H1 (cell line): ENCODE measurements around the gene TMEM135. TPM values are rescaled to one million over a fixed set of nuclear protein-coding genes. Genes with fewer than 3 reads are reported as not detected.

Experiments used
- CTCF ChIA-PET: fragments of 300-600 bp; sonication (Branson Sonifier 250); formaldehyde crosslinking; loops from one replicate; lab custom pipeline; 2021; ENCODE audit not compliant: partially characterized antibody; lab: Charles Lee
- POLR2A ChIA-PET: fragments of 300-600 bp; sonication (Branson Sonifier 250); formaldehyde crosslinking; loops from one replicate; lab custom pipeline; 2021; ENCODE audit warnings: inconsistent platforms; ENCODE audit not compliant: partially characterized antibody; lab: Charles Lee
- DNase-seq, 2 experiments: peaks; one replicate each; pipeline versions ENCODE4 v3.0.0 to v3.0.0-alpha.2; 2010 to 2022; ENCODE audit warnings: low spot score in 2 of 2, low read depth in 1 of 2, mixed read lengths in 1 of 2
- FAIRE-seq: peaks from 2 replicates; lab custom pipeline; 2011; peaks lifted over from hg19 to GRCh38; lab: Jason Lieb, UNC
- H2AFZ ChIP-seq: 2 replicates; pipeline ENCODE4 v1.8.1; 2012; ENCODE audit warnings: low read length, inconsistent platforms
- H2AK5ac ChIP-seq: 2 replicates; pipeline ENCODE4 v1.6.1; 2013; ENCODE audit warnings: low read depth, low read length
- H2BK120ac ChIP-seq: replicated peaks from 2 replicates; pipeline ENCODE3; 2013; ENCODE audit warnings: low read depth, low read length, inconsistent platforms
- H2BK12ac ChIP-seq: 2 replicates; pipeline ENCODE4 v1.6.1; 2013; ENCODE audit warnings: low read depth, low read length
- H2BK15ac ChIP-seq: 2 replicates; pipeline ENCODE4 v1.6.1; 2013; ENCODE audit warnings: low read length
- H2BK20ac ChIP-seq: 2 replicates; pipeline ENCODE4 v1.6.1; 2013; ENCODE audit warnings: low read length
- H2BK5ac ChIP-seq: 2 replicates; pipeline ENCODE4 v1.6.1; 2013; ENCODE audit warnings: low read depth, low read length
- H3K14ac ChIP-seq: 2 replicates; pipeline ENCODE4 v1.6.1; 2013; ENCODE audit warnings: inconsistent platforms; ENCODE audit not compliant: insufficient read length
- H3K18ac ChIP-seq: 2 replicates; pipeline ENCODE4 v1.6.1; 2013; ENCODE audit warnings: low read length; ENCODE audit errors: extremely low read depth
- H3K23ac ChIP-seq: 2 replicates; pipeline ENCODE4 v1.6.1; 2013; ENCODE audit warnings: inconsistent platforms; ENCODE audit not compliant: insufficient read length
- H3K23me2 ChIP-seq: 2 replicates; pipeline ENCODE4 v1.6.1; 2013; ENCODE audit warnings: low read depth, low read length
- H3K27ac ChIP-seq: 2 replicates; pipeline ENCODE4 v1.6.1; 2011; ENCODE audit warnings: low read depth, low read length, inconsistent platforms
- H3K27me3 ChIP-seq, 4 experiments: replicated peaks in 1 of 4; 1 replicate in 1 of 4; 2 replicates in 3 of 4; pipeline versions ENCODE4 v1.6.1 to v1.8.1; 2011 to 2013; ENCODE audit warnings: low read length in 3 of 4, mild to moderate bottlenecking in 3 of 4, inconsistent platforms in 2 of 4, mixed read lengths in 2 of 4, moderate library complexity in 1 of 4; ENCODE audit not compliant: control insufficient read depth in 3 of 4, insufficient read depth in 3 of 4; ENCODE audit errors: extremely low read depth in 1 of 4
- H3K36me3 ChIP-seq, 4 experiments: 2 replicates each; pipeline versions ENCODE4 v1.6.1 to v1.8.1; 2011 to 2013; ENCODE audit warnings: mild to moderate bottlenecking in 4 of 4, low read length in 3 of 4, moderate library complexity in 2 of 4, control low read depth in 1 of 4, inconsistent platforms in 1 of 4; ENCODE audit not compliant: insufficient read depth in 4 of 4, control insufficient read depth in 2 of 4
- H3K4ac ChIP-seq: replicated peaks from 2 replicates; pipeline ENCODE3; 2013; ENCODE audit warnings: low read length, low read depth, mixed read lengths, inconsistent platforms; ENCODE audit not compliant: insufficient read length
- H3K4me1 ChIP-seq, 4 experiments: replicated peaks in 1 of 4; 1 replicate in 1 of 4; 2 replicates in 3 of 4; pipeline versions ENCODE4 v1.6.1 to v1.8.1; 2011 to 2013; ENCODE audit warnings: low read length in 3 of 4, inconsistent platforms in 2 of 4, mixed read lengths in 1 of 4; ENCODE audit not compliant: insufficient read depth in 4 of 4, control insufficient read depth in 3 of 4
- H3K4me2 ChIP-seq, 2 experiments: 2 replicates each; pipeline versions ENCODE4 v1.6.1 to v1.8.1; 2011 to 2013; ENCODE audit warnings: low read depth in 2 of 2, low read length in 2 of 2, control low read depth in 1 of 2, inconsistent platforms in 1 of 2, mild to moderate bottlenecking in 1 of 2; ENCODE audit not compliant: insufficient read depth in 1 of 2
- H3K4me3 ChIP-seq, 4 experiments: fragments of 200-600, 300-600 bp in 1 of 4; sonication (generic), shearing (Covaris generic), sonication (Bioruptor Twin) in 1 of 4; 2 replicates each; pipeline versions ENCODE4 v1.5.1 to v1.8.1; 2011 to 2016; ENCODE audit warnings: low read length in 4 of 4, low read depth in 3 of 4, control low read depth in 2 of 4, inconsistent platforms in 2 of 4, mild to moderate bottlenecking in 2 of 4, mixed read lengths in 1 of 4, moderate library complexity in 1 of 4; ENCODE audit not compliant: insufficient read depth in 2 of 4; ENCODE audit errors: extremely low read depth in 1 of 4
- H3K56ac ChIP-seq: replicated peaks from 2 replicates; pipeline ENCODE3; 2013; ENCODE audit warnings: low read depth, mild to moderate bottlenecking, mixed read lengths, low read length, inconsistent platforms; ENCODE audit not compliant: insufficient read length
- H3K79me1 ChIP-seq: 2 replicates; pipeline ENCODE4 v1.6.1; 2013; ENCODE audit warnings: low read depth, low read length, control low read depth
- H3K79me2 ChIP-seq, 2 experiments: 2 replicates each; pipeline versions ENCODE4 v1.6.1 to v1.8.1; 2012 to 2013; ENCODE audit warnings: low read length in 2 of 2, mild to moderate bottlenecking in 2 of 2, inconsistent platforms in 1 of 2; ENCODE audit not compliant: insufficient read depth in 2 of 2, control insufficient read depth in 1 of 2
- H3K9ac ChIP-seq, 4 experiments: replicated peaks in 1 of 4; 1 replicate in 1 of 4; 2 replicates in 3 of 4; pipeline versions ENCODE4 v1.6.1 to v1.8.1; 2011 to 2013; ENCODE audit warnings: low read depth in 3 of 4, low read length in 3 of 4, control low read depth in 2 of 4, mild to moderate bottlenecking in 2 of 4, moderate library complexity in 2 of 4, inconsistent platforms in 1 of 4; ENCODE audit errors: extremely low read depth in 1 of 4
- H3K9me3 ChIP-seq, 2 experiments: 2 replicates each; pipeline versions ENCODE4 v1.6.1 to v1.8.1; 2012 to 2013; ENCODE audit warnings: mild to moderate bottlenecking in 2 of 2, moderate library complexity in 2 of 2, control low read depth in 1 of 2, inconsistent platforms in 1 of 2, low read depth in 1 of 2, low read length in 1 of 2, mixed read lengths in 1 of 2; ENCODE audit not compliant: insufficient read depth in 2 of 2
- H4K20me1 ChIP-seq, 2 experiments: replicated peaks in 1 of 2; 2 replicates each; pipeline versions ENCODE3 to v1.8.1; 2011 to 2013; ENCODE audit warnings: inconsistent platforms in 2 of 2, low read length in 2 of 2, mild to moderate bottlenecking in 1 of 2; ENCODE audit not compliant: insufficient read depth in 2 of 2, control insufficient read depth in 1 of 2
- H4K5ac ChIP-seq: 2 replicates; pipeline ENCODE4 v1.6.1; 2013; ENCODE audit warnings: low read length, low read depth, mixed read lengths, inconsistent platforms; ENCODE audit not compliant: insufficient read length
- H4K8ac ChIP-seq: 2 replicates; pipeline ENCODE4 v1.8.0; 2013; ENCODE audit warnings: mild to moderate bottlenecking, moderate library complexity, low read length, inconsistent platforms; ENCODE audit not compliant: insufficient read depth; ENCODE audit errors: extremely low read depth
- H4K91ac ChIP-seq: replicated peaks from 2 replicates; pipeline ENCODE3; 2013; ENCODE audit warnings: low read length, mixed read lengths, inconsistent platforms; ENCODE audit not compliant: insufficient read length
- ATF3 ChIP-seq: IDR thresholded peaks from 2 replicates; pipeline ENCODE4 v1.6.1; 2011; ENCODE audit warnings: low read depth, mild to moderate bottlenecking, low read length; ENCODE audit not compliant: insufficient read depth
- BCL11A ChIP-seq, 2 experiments: IDR thresholded peaks; one replicate each; pipeline ENCODE4 v1.6.1; 2011; ENCODE audit warnings: low read depth in 2 of 2, low read length in 2 of 2, mild to moderate bottlenecking in 2 of 2
- CEBPB ChIP-seq: IDR thresholded peaks from 2 replicates; pipeline ENCODE4 v1.6.1; 2012; ENCODE audit warnings: low read depth, low read length
- EP300 ChIP-seq, 2 experiments: IDR thresholded peaks; 1 replicate in 1 of 2; 2 replicates in 1 of 2; pipeline ENCODE4 v1.6.1; 2011 to 2012; ENCODE audit warnings: low read depth in 2 of 2, low read length in 2 of 2, mild to moderate bottlenecking in 2 of 2, borderline replicate concordance in 1 of 2, inconsistent platforms in 1 of 2, moderate library complexity in 1 of 2
- FOSL1 ChIP-seq: IDR thresholded peaks from 2 replicates; pipeline ENCODE4 v1.6.1; 2011; ENCODE audit warnings: mild to moderate bottlenecking, low read depth, low read length, moderate library complexity; ENCODE audit not compliant: insufficient read depth
- GTF2F1 ChIP-seq: IDR thresholded peaks from 2 replicates; pipeline ENCODE4 v1.6.1; 2012; ENCODE audit warnings: low read depth, low read length, improper control_type of control experiment, borderline replicate concordance
- HDAC6 ChIP-seq: IDR thresholded peaks from one replicate; pipeline ENCODE4 v1.7.1; 2012; ENCODE audit warnings: low read depth, mild to moderate bottlenecking, inconsistent platforms, low read length, moderate library complexity
- JUND ChIP-seq: IDR thresholded peaks from 2 replicates; pipeline ENCODE4 v1.6.1; 2011; ENCODE audit warnings: mild to moderate bottlenecking, improper control_type of control experiment, low read length
- NRF1 ChIP-seq: IDR thresholded peaks from 2 replicates; pipeline ENCODE4 v1.6.1; 2011; ENCODE audit warnings: mild to moderate bottlenecking, low read depth, low read length, improper control_type of control experiment
- POU5F1 ChIP-seq: IDR thresholded peaks from 2 replicates; pipeline ENCODE4 v1.6.1; 2011; ENCODE audit warnings: low read depth, mild to moderate bottlenecking, low read length, moderate library complexity
- RXRA ChIP-seq: IDR thresholded peaks from 2 replicates; pipeline ENCODE4 v1.6.1; 2011; ENCODE audit warnings: low read depth, mild to moderate bottlenecking, low read length, moderate library complexity; ENCODE audit not compliant: insufficient read depth
- SIRT6 ChIP-seq: IDR thresholded peaks from one replicate; pipeline ENCODE4 v1.7.1; 2012; ENCODE audit warnings: low read length, inconsistent platforms
- SIX5 ChIP-seq: IDR thresholded peaks from 2 replicates; pipeline ENCODE4 v1.6.1; 2011; ENCODE audit warnings: mild to moderate bottlenecking, low read depth, low read length
- SP1 ChIP-seq: IDR thresholded peaks from 2 replicates; pipeline ENCODE4 v1.6.1; 2011; ENCODE audit warnings: low read depth, low read length
- SP4 ChIP-seq: IDR thresholded peaks from 2 replicates; pipeline ENCODE4 v1.6.1; 2012; ENCODE audit warnings: low read length, inconsistent platforms
- TEAD4 ChIP-seq: IDR thresholded peaks from 2 replicates; pipeline ENCODE4 v1.6.1; 2012; ENCODE audit warnings: low read depth, low read length, inconsistent platforms, mixed read lengths
- WGBS, 2 experiments: shearing (Covaris generic) in 1 of 2; methylation state at CpG; one replicate each; pipeline versions ENCODE4 v1.1.6 to v1.1.7; 2013 to 2015; ENCODE audit warnings: low lambda C conversion rate in 2 of 2, mixed read lengths in 2 of 2, inconsistent platforms in 1 of 2, low coverage in 1 of 2, missing lambda C conversion rate in 1 of 2; ENCODE audit not compliant: insufficient replicate concordance in 2 of 2, insufficient coverage in 1 of 2, insufficient read length in 1 of 2; ENCODE audit errors: extremely low coverage in 1 of 2, missing lambda C conversion rate in 1 of 2; 5-methylcytosine and 5-hydroxymethylcytosine counted together
- polyA plus RNA-seq, 7 experiments: library from polyadenylated mRNA; depleted of rRNA in 3 of 7; stranded (reverse) in 5 of 7; unstranded in 2 of 7; fragments of >200 nt in 5 of 7; fragments of 200-250 nt in 2 of 7; gene quantifications; 1 replicate in 5 of 7; 2 replicates in 1 of 7; 4 replicates in 1 of 7; pipeline versions ENCODE4 v1.2.1 to v1.2.3, GENCODE V29; 2011 to 2013; ENCODE audit warnings: missing spikeins in 2 of 7, mixed read lengths in 2 of 7
- total RNA-seq: library from RNA; stranded (reverse); fragmentation: NEBNext Ultra II Directional; extraction: Animal tissue kit (Norgen Biotek cat#: 25700); gene quantifications from 2 replicates; pipeline ENCODE4 v1.2.1, GENCODE V29; 2021

TMEM135 gene
- total and polyA plus RNA-seq, 2 of the 8 experiments (the other 6 are each of a cell fraction or from before 2014, with no cell fraction given), result 9.3 to 31.3 TPM

GRCh38 chr11:87239001-87239400 lies 201.3 kb downstream of the TMEM135 start:
- Histone ChIP-seq H2AK5ac (no peak overlapping the region), H2BK5ac (no peak overlapping the region), H4K20me1 (no peaks in the 10 kb centered on the region), H2AFZ (no peak overlapping the region), H4K91ac (no peak overlapping the region), H3K4me2 (no peak overlapping the region), H3K14ac (no peak overlapping the region), H3K27ac (no peak overlapping the region), H3K56ac (no peak overlapping the region), H2BK15ac (no peak overlapping the region), H3K9ac (no peak overlapping the region), H3K4me1 (no peaks in the 10 kb centered on the region), H2BK20ac (no peak overlapping the region), H3K4ac (no peak overlapping the region), H4K8ac (no peak overlapping the region), H3K23ac (no peak overlapping the region), H3K9me3 (no peaks in the 10 kb centered on the region), H2BK12ac (no peak overlapping the region), H3K79me2 (no peaks in the 10 kb centered on the region), H3K27me3 (no peaks in the 10 kb centered on the region), H3K36me3 (no peaks in the 10 kb centered on the region), H3K18ac (no peak overlapping the region), H2BK120ac (no peak overlapping the region), H4K5ac (no peak overlapping the region), H3K79me1 (no peaks in the 10 kb centered on the region), H3K4me3 (no peak overlapping the region), H3K23me2 (no peaks in the 10 kb centered on the region)
- 90% methylated on average over 2 of the region's 2 CpGs; no CpG with 5 or more reads in 1 of the 2 experiments for WGBS, 2 experiments
- ChIA-PET POLR2A (no interaction called here), CTCF (interaction anchor here (0.6 to 1.7 kb wide), 2 partner anchors 44 to 230 kb away, joined by 3 read pairs; no protein-coding TSS in a partner anchor)
- DNase-seq (no peak), FAIRE-seq (no peak)
- TF ChIP-seq ATF3, result no peak
- no peak for TF ChIP-seq JUND
- no peak for TF ChIP-seq FOSL1
- TF ChIP-seq SP1, result no peak
- no peak for TF ChIP-seq CEBPB
- no peak for TF ChIP-seq GTF2F1
- no peak for TF ChIP-seq SP4
- no peak for TF ChIP-seq POU5F1
- no peak for TF ChIP-seq EP300 (IDR thresholded peaks at IDR 0.05; ENCODE audit: borderline replicate concordance in 1 of 2, low read depth in 2 of 2, low read length in 2 of 2)
- no peak for TF ChIP-seq RXRA
- TF ChIP-seq SIX5, result no peak
- TF ChIP-seq BCL11A (IDR thresholded peaks at IDR 0.05; ENCODE audit: low read depth in 2 of 2, low read length in 2 of 2), result no peak
- TF ChIP-seq SIRT6, result no peak
- TF ChIP-seq TEAD4, result no peak
- TF ChIP-seq NRF1, result no peak
- no peak for TF ChIP-seq HDAC6
